AG04450 (cell line): ENCODE measurements around the gene NAB2. TPM values are rescaled to one million over a fixed set of nuclear protein-coding genes. Genes with fewer than 3 reads are reported as not detected.

ENCODE experiments used
- CTCF ChIA-PET: fragments of 300-600, 350-600 bp; formaldehyde crosslinking; extraction: SDS; loops from one replicate; lab custom pipeline; 2022; ENCODE audit warnings: antibody characterized with exemption, inconsistent platforms; lab: Charles Lee
- POLR2A ChIA-PET: fragments of 350-600 bp; formaldehyde crosslinking; extraction: SDS; loops from one replicate; lab custom pipeline; 2021; ENCODE audit warnings: antibody characterized with exemption, inconsistent platforms; lab: Yijun Ruan, JAX
- DNase-seq: peaks from one replicate; pipeline ENCODE4 v3.0.0-alpha.2; 2011; ENCODE audit warnings: low read depth, low spot score
- H3K27ac ChIP-seq: one replicate; pipeline ENCODE4 v1.5.1; 2012; ENCODE audit warnings: low read depth, low read length, control low read depth
- H3K27me3 ChIP-seq: one replicate; pipeline ENCODE4 v1.6.0; 2012; ENCODE audit warnings: low read length; ENCODE audit not compliant: control insufficient read depth, insufficient read depth
- H3K4me3 ChIP-seq: 2 replicates; pipeline ENCODE4 v1.5.1; 2011; ENCODE audit warnings: mild to moderate bottlenecking, low read depth, low read length, control low read depth
- H3K9me3 ChIP-seq: 2 replicates; pipeline ENCODE4 v1.5.1; 2012; ENCODE audit warnings: low read length; ENCODE audit not compliant: control insufficient read depth, insufficient read depth
- CTCF ChIP-seq: IDR thresholded peaks from 2 replicates; pipeline ENCODE4 v1.5.1; 2011; ENCODE audit warnings: low read depth, low read length, control low read depth, inconsistent platforms
- polyA plus RNA-seq: library from polyadenylated mRNA; depleted of rRNA; stranded (reverse); fragments of >200 nt; gene quantifications from 2 replicates; pipeline ENCODE4 v1.2.3, GENCODE V29; 2011

NAB2 gene
- polyA plus RNA-seq, 1 experiment, result 46.4 TPM

- TF ChIP-seq CTCF, result peak; percentile 63
- POLR2A ChIA-PET, result interaction anchor here (0.6 to 13.0 kb wide), 9 partner anchors 14 to 569 kb away, joined by 3 to 258 read pairs (median 4); partner anchors contain the start of genes LRP1, NACA, NEMP1 and STAT6
- H3K27ac ChIP-seq, result peak overlapping the region; percentile 75
- H3K27me3 ChIP-seq, result no peaks in the 10 kb centered on the region
- CTCF ChIA-PET, result interaction anchor here (0.6 to 3.4 kb wide), 11 partner anchors 12 to 551 kb away, joined by 3 to 27 read pairs (median 5); partner anchors contain the start of gene STAT6
- peak overlapping the region; percentile 74 for H3K4me3 ChIP-seq
- peak; percentile 79 for DNase-seq
- H3K9me3 ChIP-seq, result no peaks in the 10 kb centered on the region; the same call in 1 of the 2 replicates
These were observed 4.7 kb downstream of the NAB2 start for GRCh38 chr12:57093415-57094207.

GRCh38 chr12:57094208-57095160 is 5.6 kb downstream of the NAB2 start:
- peak overlapping the region; percentile 73 for H3K27ac ChIP-seq
- H3K9me3 ChIP-seq, result no peaks in the 10 kb centered on the region; the same call in 1 of the 2 replicates
- no peak for DNase-seq
- no peaks in the 10 kb centered on the region for H3K27me3 ChIP-seq
- CTCF ChIA-PET, result interaction anchor here (0.6 to 3.4 kb wide), 11 partner anchors 11 to 552 kb away, joined by 3 to 27 read pairs (median 5); partner anchors contain the start of gene STAT6
- TF ChIP-seq CTCF, result no peak
- POLR2A ChIA-PET, result interaction anchor here (0.6 to 13.0 kb wide), 9 partner anchors 13 to 414 kb away, joined by 3 to 258 read pairs (median 4); partner anchors contain the start of genes LRP1, NACA, NEMP1 and STAT6
- peak overlapping the region; percentile 17; the same call in 1 of the 2 replicates for H3K4me3 ChIP-seq

- no peak for TF ChIP-seq CTCF
- POLR2A ChIA-PET, result interaction anchor here (1.6 to 13.0 kb wide), 2 partner anchors 12 to 87 kb away, joined by 7 to 258 read pairs; partner anchors contain the start of gene STAT6
- Histone ChIP-seq H3K9me3 (no peaks in the 10 kb centered on the region), H3K27me3 (no peaks in the 10 kb centered on the region), H3K27ac (peak overlapping the region; percentile 57), H3K4me3 (no peak overlapping the region)
- CTCF ChIA-PET, result interaction anchor here (0.6 to 1.1 kb wide), 2 partner anchors 14 to 16 kb away, joined by 3 to 5 read pairs; no protein-coding TSS in a partner anchor
- DNase-seq, result no peak
These were observed 6.5 kb downstream of the NAB2 start for GRCh38 chr12:57095440-57095839.

- Histone ChIP-seq H3K9me3 (no peaks in the 10 kb centered on the region), H3K4me3 (no peak overlapping the region), H3K27ac (peak overlapping the region; percentile 31), H3K27me3 (no peaks in the 10 kb centered on the region)
- DNase-seq, result no peak
- TF ChIP-seq CTCF, result no peak
- ChIA-PET POLR2A (interaction anchor here (1.6 to 13.0 kb wide), 2 partner anchors 11 to 87 kb away, joined by 7 to 258 read pairs; partner anchors contain the start of gene STAT6), CTCF (interaction anchor here (1.1 to 1.7 kb wide), 2 partner anchors 16 to 17 kb away, joined by 3 to 8 read pairs; no protein-coding TSS in a partner anchor)
These were observed 7.2 kb downstream of the NAB2 start for GRCh38 chr12:57096099-57096572.
